Subcutaneous abdominal adipose tissue (tissue), 5 donors: ENCODE measurements around the gene PSMD9.

Source experiments
- H3K27ac ChIP-seq: one replicate; pipeline ENCODE4 v1.7.0; 2013; ENCODE audit warnings: low read depth, mild to moderate bottlenecking, inconsistent platforms, low read length, moderate library complexity
- H3K27me3 ChIP-seq, 5 donors: one replicate each; pipeline ENCODE4 v1.7.0; 2013; ENCODE audit warnings: low read length in 5 of 5, inconsistent platforms in 1 of 5; ENCODE audit not compliant: control insufficient read depth in 5 of 5, insufficient read depth in 4 of 5
- H3K36me3 ChIP-seq, 5 donors: one replicate each; pipeline ENCODE4 v1.7.0; 2013; ENCODE audit warnings: low read length in 5 of 5; ENCODE audit not compliant: control insufficient read depth in 5 of 5, insufficient read depth in 5 of 5
- H3K4me1 ChIP-seq, 5 donors: one replicate each; pipeline ENCODE4 v1.7.0; 2013; ENCODE audit warnings: low read length in 5 of 5, mild to moderate bottlenecking in 3 of 5, moderate library complexity in 1 of 5; ENCODE audit not compliant: control insufficient read depth in 5 of 5, insufficient read depth in 5 of 5
- H3K4me3 ChIP-seq, 5 donors: one replicate each; pipeline ENCODE4 v1.7.0; 2013; ENCODE audit warnings: low read length in 5 of 5, low read depth in 1 of 5
- H3K9ac ChIP-seq, 5 donors: one replicate each; pipeline ENCODE4 v1.7.0; 2013; ENCODE audit warnings: low read length in 5 of 5, mild to moderate bottlenecking in 4 of 5, moderate library complexity in 3 of 5
- H3K9me3 ChIP-seq, 5 donors: one replicate each; pipeline ENCODE4 v1.7.0; 2013; ENCODE audit warnings: low read length in 5 of 5; ENCODE audit not compliant: control insufficient read depth in 5 of 5
- donor health status: healthy.
- donor health status: healthy.
- donor health status: healthy.
- donor health status: healthy.
- donor health status: healthy.

Gene PSMD9

DNA sequence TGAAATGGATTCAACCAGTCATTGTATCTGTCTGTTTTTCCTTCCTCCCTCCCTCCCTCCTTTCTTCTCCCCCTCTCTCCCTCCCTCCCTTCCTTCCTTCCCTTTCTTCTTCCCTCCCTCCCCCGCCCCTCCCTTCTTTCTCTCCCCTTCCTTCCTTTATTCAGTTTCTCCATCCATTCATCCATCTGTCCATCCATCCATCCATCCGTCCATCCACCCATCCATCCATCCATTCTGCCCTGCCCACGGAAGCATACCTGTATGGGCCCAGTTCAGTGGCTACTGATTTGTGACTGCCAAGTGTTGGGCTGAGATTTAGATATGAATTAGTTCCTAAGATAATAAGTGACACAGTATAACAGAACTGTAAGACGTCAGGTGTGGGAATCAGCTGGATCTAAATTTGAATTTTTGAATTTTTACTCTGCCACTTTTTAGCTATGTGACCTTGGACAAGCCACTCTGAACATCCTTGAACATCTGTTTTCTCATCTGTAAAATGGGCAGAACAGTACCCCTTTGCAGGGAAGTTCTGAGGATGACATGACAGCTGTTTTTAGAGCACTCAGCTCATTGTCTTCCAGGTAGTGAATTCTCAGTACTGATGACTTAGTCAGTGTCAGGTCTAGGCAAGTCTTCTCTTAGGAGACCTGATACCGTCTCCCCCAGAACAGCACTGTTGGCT, 72.7 kb downstream of the PSMD9 start:
- Histone ChIP-seq H3K27ac (no peak overlapping the region), H3K27me3 (no peaks in the 10 kb centered on the region), H3K9ac (no peak overlapping the region), H3K4me3 (no peak overlapping the region), H3K4me1 (no peaks in the 10 kb centered on the region), H3K36me3 (peaks cover 0 to 13% (median 5%) of the 10 kb centered on the region in 5 donors), H3K9me3 (no peaks in the 10 kb centered on the region)

DNA sequence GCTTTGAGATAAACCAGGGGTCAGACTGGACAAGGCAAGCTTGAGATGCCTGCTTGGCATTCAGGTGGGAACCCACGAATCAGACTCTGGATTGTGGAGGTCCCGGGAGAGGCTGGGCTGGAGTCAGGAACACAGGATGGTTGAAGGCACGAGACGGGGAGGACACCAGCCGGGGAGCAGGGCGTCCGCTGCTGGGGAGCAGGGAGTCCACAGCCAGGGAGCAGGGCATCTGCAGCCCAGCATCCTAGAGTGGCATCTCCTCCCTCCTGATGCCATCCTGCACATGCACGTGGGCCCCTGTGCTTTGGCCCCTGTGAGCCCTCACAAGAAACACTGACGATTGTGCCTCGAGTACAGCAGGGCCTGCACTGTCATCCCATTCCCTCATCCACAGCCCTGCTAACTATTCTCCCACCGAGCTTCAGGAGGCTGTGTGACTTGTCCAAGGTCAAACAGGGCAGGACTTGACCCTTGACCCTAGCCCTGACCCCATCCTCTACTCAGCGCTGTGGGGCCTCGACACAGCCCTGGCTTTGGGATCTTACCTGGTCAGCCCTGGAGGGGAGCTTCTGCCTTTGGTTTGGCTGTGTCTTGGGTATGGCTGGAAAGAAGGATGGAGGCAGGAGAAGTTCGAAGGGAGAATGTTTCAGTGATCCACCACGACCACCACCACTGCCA, 74.9 kb downstream of the PSMD9 start:
- Histone ChIP-seq H3K4me3 (no peak overlapping the region), H3K27ac (no peak overlapping the region), H3K9ac (no peak overlapping the region), H3K36me3 (peaks cover 0 to 19% (median 6%) of the 10 kb centered on the region in 5 donors), H3K9me3 (no peaks in the 10 kb centered on the region), H3K4me1 (no peaks in the 10 kb centered on the region), H3K27me3 (no peaks in the 10 kb centered on the region)

DNA sequence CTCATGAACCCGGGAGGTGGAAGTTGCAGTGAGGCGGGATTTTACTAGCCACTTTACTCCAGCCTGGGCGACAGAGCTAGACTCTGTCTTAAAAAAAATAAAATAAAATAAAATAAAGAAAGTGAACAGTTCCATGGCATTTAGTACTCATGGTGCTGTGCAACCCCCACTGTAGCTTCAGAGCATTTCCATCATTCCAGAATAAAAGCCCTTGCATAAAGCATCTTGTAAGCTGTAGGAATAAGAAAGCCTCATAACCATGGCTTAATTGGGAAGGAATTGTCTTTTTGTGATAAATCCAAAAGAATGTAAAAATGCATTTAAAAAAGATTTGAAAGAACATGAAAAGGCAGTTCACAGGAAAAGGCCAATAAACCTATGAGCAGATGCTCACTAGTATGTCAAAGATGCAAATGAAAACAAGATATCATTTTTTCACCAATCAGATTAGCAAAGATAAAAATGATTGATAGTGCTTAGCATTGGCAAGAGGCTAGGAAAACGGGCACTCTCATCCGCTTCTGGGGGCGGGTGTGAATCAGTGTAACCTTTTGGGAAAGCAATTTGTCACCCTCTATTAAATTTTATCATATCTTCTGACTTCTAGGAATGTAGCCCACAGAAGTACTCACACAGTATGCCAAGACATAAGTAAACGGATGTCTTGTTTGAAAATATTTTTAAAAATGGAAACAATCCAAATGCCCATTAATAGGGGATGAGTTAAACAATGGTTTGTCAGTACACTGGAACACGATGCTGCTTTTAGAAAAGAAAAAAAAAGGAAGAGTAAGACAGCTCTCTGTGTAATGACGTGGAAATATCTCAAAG, 76.4 kb downstream of the PSMD9 start:
- H3K9ac ChIP-seq, result no peak overlapping the region
- no peaks in the 10 kb centered on the region for H3K9me3 ChIP-seq
- H3K4me1 ChIP-seq, result peaks cover 0 to 5% (median 0%) of the 10 kb centered on the region in 5 donors
- H3K4me3 ChIP-seq, result no peak overlapping the region
- no peak overlapping the region for H3K27ac ChIP-seq
- peaks cover 0 to 21% (median 8%) of the 10 kb centered on the region in 5 donors for H3K36me3 ChIP-seq
- H3K27me3 ChIP-seq, result no peaks in the 10 kb centered on the region

DNA sequence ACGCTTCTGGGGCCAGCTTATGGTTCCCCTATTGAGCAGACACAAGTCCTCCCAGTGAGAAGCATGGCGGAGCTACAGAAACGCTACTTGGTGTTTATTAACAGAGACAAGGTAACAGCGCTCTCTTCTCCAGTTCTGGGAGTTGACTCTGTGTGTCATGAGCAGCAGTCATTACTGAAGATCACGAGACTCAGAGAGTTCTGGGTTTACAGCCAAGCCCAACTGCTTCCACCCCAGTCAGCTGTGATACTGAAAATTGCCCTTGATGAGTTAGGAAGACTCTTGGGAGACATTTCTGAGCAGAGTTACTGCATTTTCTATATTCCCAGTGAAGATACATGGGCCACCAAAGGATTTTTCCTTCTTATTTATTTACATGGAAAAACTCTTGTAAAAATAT, 78.4 kb downstream of the PSMD9 start:
- peaks cover 0 to 16% (median 7%) of the 10 kb centered on the region in 5 donors for H3K36me3 ChIP-seq
- no peaks in the 10 kb centered on the region for H3K27me3 ChIP-seq
- H3K9me3 ChIP-seq, result no peaks in the 10 kb centered on the region
- no peak overlapping the region for H3K4me3 ChIP-seq
- H3K9ac ChIP-seq, result no peak overlapping the region
- peaks cover 0 to 12% (median 0%) of the 10 kb centered on the region in 5 donors for H3K4me1 ChIP-seq
- no peak overlapping the region for H3K27ac ChIP-seq
